Duodenal mucosa (tissue), 2 donors: ENCODE data around the gene SRSF3.
"Not testable (repeated sequence)": the region's sequence is repeated elsewhere in the genome, so short reads cannot be mapped to it uniquely, and the experiment has no call there.

ENCODE experiments used
- H3K27ac ChIP-seq: one replicate; pipeline ENCODE4 v1.7.0; 2013; ENCODE audit warnings: low read depth, low read length
- H3K27me3 ChIP-seq, 2 donors: one replicate each; pipeline ENCODE4 v1.7.0; 2013; ENCODE audit warnings: low read length in 2 of 2, control low read depth in 1 of 2; ENCODE audit not compliant: insufficient read depth in 2 of 2, control insufficient read depth in 1 of 2
- H3K36me3 ChIP-seq, 2 donors: one replicate each; pipeline ENCODE4 v1.7.0; 2013; ENCODE audit warnings: low read length in 2 of 2, control low read depth in 1 of 2; ENCODE audit not compliant: insufficient read depth in 2 of 2, control insufficient read depth in 1 of 2
- H3K4me1 ChIP-seq, 2 donors: one replicate each; pipeline ENCODE4 v1.7.0; 2013; ENCODE audit warnings: low read length in 2 of 2, control low read depth in 1 of 2; ENCODE audit not compliant: insufficient read depth in 2 of 2, control insufficient read depth in 1 of 2
- H3K4me3 ChIP-seq, 2 donors: one replicate each; pipeline ENCODE4 v1.7.0; 2013; ENCODE audit warnings: low read length in 2 of 2, low read depth in 1 of 2
- H3K9ac ChIP-seq, 2 donors: one replicate each; pipeline ENCODE4 v1.7.0; 2013; ENCODE audit warnings: low read length in 2 of 2, low read depth in 1 of 2
- H3K9me3 ChIP-seq, 2 donors: one replicate each; pipeline ENCODE4 v1.7.0; 2013; ENCODE audit warnings: low read length in 2 of 2, control low read depth in 1 of 2; ENCODE audit not compliant: control insufficient read depth in 1 of 2

Gene SRSF3

GRCh38 chr6:36576578-36576977 lies 17.6 kb upstream of the SRSF3 start:
- no peak overlapping the region for H3K4me3 ChIP-seq
- H3K36me3 ChIP-seq, result no peaks in the 10 kb centered on the region
- H3K27me3 ChIP-seq, result no peaks in the 10 kb centered on the region
- H3K9me3 ChIP-seq, result peaks cover 0 to 4% of the 10 kb centered on the region in 2 donors
- no peak overlapping the region for H3K9ac ChIP-seq
- peaks cover 5 to 8% of the 10 kb centered on the region in 2 donors for H3K4me1 ChIP-seq
- no peak overlapping the region for H3K27ac ChIP-seq

DNA sequence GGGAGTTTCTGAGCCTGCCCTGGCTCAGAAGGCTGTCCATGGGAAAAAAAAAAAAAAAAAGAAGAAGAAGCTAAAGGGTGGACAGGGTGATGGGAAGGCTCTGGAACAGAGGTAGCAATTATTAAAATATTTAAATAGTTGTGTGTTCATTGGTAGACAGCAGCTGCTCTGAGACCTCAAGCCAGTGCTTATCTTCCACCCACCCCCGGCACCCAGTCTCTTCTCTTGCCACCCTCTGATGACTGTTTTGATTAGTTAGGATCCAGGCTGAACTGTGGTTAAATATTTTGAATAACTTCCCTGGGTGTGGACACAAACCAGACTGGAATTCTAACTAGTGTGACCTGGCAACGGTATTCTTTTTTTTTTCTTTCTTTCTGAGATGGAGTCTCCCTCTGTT lies 16.9 kb upstream of the SRSF3 start:
- Histone ChIP-seq H3K9me3 (peaks cover 0 to 4% of the 10 kb centered on the region in 2 donors), H3K4me1 (peaks cover 5 to 8% of the 10 kb centered on the region in 2 donors), H3K27ac (no peak overlapping the region), H3K36me3 (no peaks in the 10 kb centered on the region), H3K9ac (no peak overlapping the region), H3K4me3 (no peak overlapping the region), H3K27me3 (no peaks in the 10 kb centered on the region)

DNA sequence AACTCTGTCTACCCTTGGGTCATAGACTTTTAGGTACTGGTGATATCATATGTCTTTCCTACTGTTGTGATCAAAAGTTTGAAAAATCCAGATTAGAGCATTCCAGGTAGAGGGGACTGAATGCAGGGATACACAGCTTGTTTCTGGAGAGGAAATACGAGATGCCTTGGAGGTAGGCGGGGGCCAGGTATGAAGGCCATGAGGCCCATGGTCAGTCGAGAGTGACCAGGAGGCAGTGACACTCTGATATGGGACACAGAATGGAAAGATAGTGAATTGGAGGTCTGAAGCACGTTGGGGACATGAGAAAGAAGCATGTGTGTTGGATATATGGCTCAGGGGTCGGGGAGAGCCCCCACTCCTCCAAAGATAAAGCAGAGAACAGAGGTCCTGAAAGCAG lies 16.1 kb upstream of the SRSF3 start:
- H3K27ac ChIP-seq, result no peak overlapping the region
- H3K36me3 ChIP-seq, result no peaks in the 10 kb centered on the region

GRCh38 chr6:36578431-36578830 lies 15.7 kb upstream of the SRSF3 start:
- no peak overlapping the region for H3K9ac ChIP-seq
- no peak overlapping the region for H3K27ac ChIP-seq

More for the DNA sequence above, 16.1 kb upstream of the SRSF3 start:
- no peaks in the 10 kb centered on the region for H3K27me3 ChIP-seq
- no peak overlapping the region for H3K9ac ChIP-seq
- H3K9me3 ChIP-seq, result peaks cover 0 to 4% of the 10 kb centered on the region in 2 donors
- no peak overlapping the region for H3K4me3 ChIP-seq
- peaks cover 5 to 8% of the 10 kb centered on the region in 2 donors for H3K4me1 ChIP-seq

DNA sequence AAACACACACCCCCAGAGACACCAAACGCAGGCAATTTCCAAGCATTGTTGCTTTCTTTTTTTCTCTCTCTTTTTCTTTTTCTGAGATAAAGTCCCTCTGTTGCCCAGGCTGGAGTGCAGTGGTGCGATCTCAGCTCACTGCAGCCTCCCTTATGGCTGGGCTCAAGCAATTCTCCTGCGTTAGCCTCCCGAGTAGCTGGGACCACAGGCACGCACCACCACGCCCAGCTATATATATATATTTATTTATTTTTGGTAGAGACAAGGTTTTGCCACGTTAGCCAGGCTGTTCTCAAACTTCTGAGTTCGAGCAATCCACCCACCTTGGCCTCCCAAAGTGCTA lies 14.0 kb upstream of the SRSF3 start:
- Histone ChIP-seq H3K27ac (no peak overlapping the region), H3K9me3 (no peaks in the 10 kb centered on the region), H3K4me3 (peak overlapping the region in 1 of 2 donors; percentile 36), H3K36me3 (no peaks in the 10 kb centered on the region), H3K27me3 (no peaks in the 10 kb centered on the region), H3K9ac (no peak overlapping the region), H3K4me1 (peaks cover 5 to 8% of the 10 kb centered on the region in 2 donors)

More at GRCh38 chr6:36578431-36578830, 15.7 kb upstream of the SRSF3 start:
- peaks cover 5 to 8% of the 10 kb centered on the region in 2 donors for H3K4me1 ChIP-seq
- no peaks in the 10 kb centered on the region for H3K36me3 ChIP-seq
- no peak overlapping the region for H3K4me3 ChIP-seq
- H3K9me3 ChIP-seq, result peaks cover 0 to 4% of the 10 kb centered on the region in 2 donors
- H3K27me3 ChIP-seq, result no peaks in the 10 kb centered on the region

DNA sequence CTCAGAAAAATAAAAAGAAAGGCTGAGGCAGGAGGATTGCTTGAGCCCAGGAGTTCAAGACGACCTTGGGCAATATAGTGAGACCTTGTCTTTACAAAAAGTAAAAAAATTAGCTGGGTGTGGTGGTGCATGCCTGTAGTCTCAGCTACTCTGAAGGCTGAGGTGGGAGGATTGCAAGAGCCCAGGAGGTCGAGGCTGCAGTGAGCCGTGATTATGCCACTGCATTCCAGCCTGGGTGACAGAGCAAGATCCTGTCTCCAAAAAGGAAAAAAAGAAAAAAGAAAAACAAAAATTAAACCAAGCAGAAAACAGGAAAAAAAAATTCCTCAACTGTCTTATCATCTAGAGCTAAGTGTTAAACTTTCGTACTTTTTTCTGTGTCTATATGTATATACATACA lies 12.4 kb upstream of the SRSF3 start:
- H3K9me3 ChIP-seq, result no peaks in the 10 kb centered on the region
- no peaks in the 10 kb centered on the region for H3K36me3 ChIP-seq
- H3K27me3 ChIP-seq, result no peaks in the 10 kb centered on the region
- no peak overlapping the region for H3K27ac ChIP-seq
- H3K4me3 ChIP-seq, result no peak overlapping the region
- H3K4me1 ChIP-seq, result peaks cover 5 to 8% of the 10 kb centered on the region in 2 donors
- no peak overlapping the region for H3K9ac ChIP-seq

- H3K27ac ChIP-seq, result no peak overlapping the region
- H3K4me3 ChIP-seq, result no peak overlapping the region
- H3K4me1 ChIP-seq, result no peaks in the 10 kb centered on the region
- H3K9me3 ChIP-seq, result no peaks in the 10 kb centered on the region
- no peaks in the 10 kb centered on the region for H3K27me3 ChIP-seq
- H3K36me3 ChIP-seq, result no peaks in the 10 kb centered on the region
- H3K9ac ChIP-seq, result no peak overlapping the region
Observed at GRCh38 chr6:36586606-36587005, 7.6 kb upstream of the SRSF3 start.

- not testable (repeated sequence) for H3K27me3 ChIP-seq, H3K4me1 ChIP-seq, H3K9me3 ChIP-seq, H3K36me3 ChIP-seq, H3K9ac ChIP-seq, H3K4me3 ChIP-seq, H3K27ac ChIP-seq
Observed at GRCh38 chr6:36589025-36589400, 5.1 kb upstream of the SRSF3 start.

DNA sequence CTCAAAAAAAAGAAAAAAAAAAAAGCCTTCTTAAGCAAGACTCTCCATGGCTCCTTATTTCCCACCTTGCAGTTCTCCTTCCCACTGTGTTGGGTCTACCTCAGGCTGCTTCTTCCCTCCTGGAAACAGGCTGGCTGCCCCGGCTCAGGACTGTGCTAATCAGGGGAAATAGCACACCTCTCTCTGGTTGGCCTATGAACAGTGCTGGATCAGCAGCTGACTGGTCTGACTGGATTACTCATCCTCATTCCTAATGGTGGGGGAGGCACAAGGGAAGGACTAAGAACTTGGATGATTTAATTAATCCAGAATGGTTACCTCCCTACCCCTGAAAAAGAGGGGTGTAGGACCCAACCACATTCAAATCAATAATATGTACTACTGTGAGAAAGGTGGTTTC lies 3.9 kb upstream of the SRSF3 start:
- no peak overlapping the region for H3K27ac ChIP-seq
- no peak overlapping the region for H3K4me3 ChIP-seq
- no peak overlapping the region for H3K9ac ChIP-seq
- H3K36me3 ChIP-seq, result no peaks in the 10 kb centered on the region
- H3K4me1 ChIP-seq, result peaks cover 0 to 2% of the 10 kb centered on the region in 2 donors
- H3K27me3 ChIP-seq, result no peaks in the 10 kb centered on the region
- H3K9me3 ChIP-seq, result no peaks in the 10 kb centered on the region

DNA sequence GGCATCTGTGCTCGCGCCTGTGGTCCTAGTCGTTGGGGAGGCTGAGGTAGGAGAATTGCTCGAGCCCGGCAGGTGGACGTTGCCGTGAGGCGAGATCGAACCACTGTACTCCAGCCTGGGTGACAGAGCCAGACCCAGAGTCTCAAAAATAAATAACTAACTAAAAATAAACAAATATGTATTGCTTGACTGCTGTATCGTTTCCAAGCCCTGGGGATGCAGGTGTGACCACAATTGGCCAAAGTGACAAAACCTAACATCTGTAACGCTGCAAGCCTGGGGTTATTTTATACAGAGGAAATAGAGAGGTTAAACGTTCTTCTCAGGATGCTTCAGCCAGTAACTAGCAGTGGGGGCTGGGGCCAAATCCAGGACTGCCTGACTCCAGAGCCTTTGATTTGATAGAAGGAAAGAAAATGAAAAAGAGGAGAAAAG lies 1.9 kb upstream of the SRSF3 start:
- Histone ChIP-seq H3K9me3 (no peaks in the 10 kb centered on the region), H3K27ac (no peak overlapping the region), H3K9ac (no peak overlapping the region)

DNA sequence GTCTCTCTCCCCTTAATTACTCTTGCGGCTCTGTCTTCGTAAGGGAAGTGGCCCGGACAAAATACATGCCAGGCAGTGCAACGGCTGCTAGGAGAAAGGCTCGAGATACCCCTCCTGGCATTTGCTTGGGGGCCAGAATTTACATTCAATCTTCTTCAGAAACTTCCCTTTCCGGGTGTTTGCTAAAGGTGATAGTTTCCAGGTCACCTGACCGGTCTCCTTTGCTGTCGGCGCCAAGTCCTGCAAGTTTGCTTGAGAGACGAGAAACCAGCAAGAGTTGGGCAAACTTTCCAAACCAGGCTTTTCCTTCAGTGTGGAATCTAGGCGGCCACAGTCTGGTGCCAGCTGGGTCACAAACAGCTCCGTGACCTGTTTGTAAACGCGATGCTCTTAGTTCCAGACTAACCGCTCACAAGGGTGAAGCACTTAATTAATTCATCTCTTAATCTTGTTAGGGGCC lies 563 bp upstream of the SRSF3 start:
- H3K27ac ChIP-seq, result peak overlapping the region; percentile 88
- H3K4me3 ChIP-seq, result peak overlapping the region; percentile 76 to 92
- peaks cover 9 to 24% of the 10 kb centered on the region in 2 donors for H3K4me1 ChIP-seq
- no peaks in the 10 kb centered on the region for H3K27me3 ChIP-seq
- H3K9me3 ChIP-seq, result no peaks in the 10 kb centered on the region
- peaks cover 9 to 16% of the 10 kb centered on the region in 2 donors for H3K36me3 ChIP-seq
- peak overlapping the region; percentile 70 to 96 for H3K9ac ChIP-seq

More for the DNA sequence above, 1.9 kb upstream of the SRSF3 start:
- Histone ChIP-seq H3K27me3 (no peaks in the 10 kb centered on the region), H3K36me3 (peaks cover 4% of the 10 kb centered on the region in 2 donors), H3K4me1 (peaks cover 2 to 12% of the 10 kb centered on the region in 2 donors), H3K4me3 (no peak overlapping the region)
